ENCODE data around the gene UNC13B.

DNA sequence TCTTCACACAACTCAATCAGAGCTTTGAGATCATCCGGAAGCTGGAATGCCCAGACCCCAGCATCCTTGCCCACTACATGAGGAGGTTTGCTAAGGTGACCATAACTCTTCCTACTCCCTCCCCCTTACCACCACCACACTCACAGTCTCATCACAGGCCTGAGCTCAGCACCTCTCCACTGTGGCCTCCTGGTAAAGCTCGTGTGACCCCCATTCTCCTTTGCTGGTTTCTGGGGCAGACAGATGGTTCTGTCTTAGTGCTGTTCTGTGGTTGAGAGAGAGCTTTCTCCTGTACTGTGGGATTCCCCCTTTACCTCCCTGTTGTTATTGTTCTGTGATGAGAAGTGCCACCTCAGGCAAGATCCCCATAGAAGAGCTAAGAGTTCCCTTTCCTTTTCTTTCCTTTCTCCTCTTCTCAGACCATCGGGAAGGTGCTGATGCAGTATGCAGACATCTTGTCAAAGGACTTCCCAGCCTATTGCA lies 235.4 kb downstream of the UNC13B start:
- TF ChIP-seq EP300 (IDR thresholded peaks at IDR 0.05), result no peak
- TF ChIP-seq, protein P1, sequence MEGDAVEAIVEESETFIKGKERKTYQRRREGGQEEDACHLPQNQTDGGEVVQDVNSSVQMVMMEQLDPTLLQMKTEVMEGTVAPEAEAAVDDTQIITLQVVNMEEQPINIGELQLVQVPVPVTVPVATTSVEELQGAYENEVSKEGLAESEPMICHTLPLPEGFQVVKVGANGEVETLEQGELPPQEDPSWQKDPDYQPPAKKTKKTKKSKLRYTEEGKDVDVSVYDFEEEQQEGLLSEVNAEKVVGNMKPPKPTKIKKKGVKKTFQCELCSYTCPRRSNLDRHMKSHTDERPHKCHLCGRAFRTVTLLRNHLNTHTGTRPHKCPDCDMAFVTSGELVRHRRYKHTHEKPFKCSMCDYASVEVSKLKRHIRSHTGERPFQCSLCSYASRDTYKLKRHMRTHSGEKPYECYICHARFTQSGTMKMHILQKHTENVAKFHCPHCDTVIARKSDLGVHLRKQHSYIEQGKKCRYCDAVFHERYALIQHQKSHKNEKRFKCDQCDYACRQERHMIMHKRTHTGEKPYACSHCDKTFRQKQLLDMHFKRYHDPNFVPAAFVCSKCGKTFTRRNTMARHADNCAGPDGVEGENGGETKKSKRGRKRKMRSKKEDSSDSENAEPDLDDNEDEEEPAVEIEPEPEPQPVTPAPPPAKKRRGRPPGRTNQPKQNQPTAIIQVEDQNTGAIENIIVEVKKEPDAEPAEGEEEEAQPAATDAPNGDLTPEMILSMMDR (IDR thresholded peaks at IDR 0.05), result no peak

Measured in sigmoid colon (tissue), 4 donors.